HEK293T (cell line): ENCODE results near the gene HAUS1.

Experiments used
- FOXK2 ChIP-seq: fragments of 450-650 bp; IDR thresholded peaks from 2 replicates; pipeline ENCODE4 v1.6.1; 2016; ENCODE audit warnings: mild to moderate bottlenecking
- HDGF ChIP-seq: fragments of 450-650 bp; IDR thresholded peaks from 2 replicates; pipeline ENCODE4 v1.6.1; 2017; ENCODE audit warnings: antibody characterized with exemption, borderline replicate concordance
- LEF1 ChIP-seq: fragments of 450-650 bp; IDR thresholded peaks from 2 replicates; pipeline ENCODE4 v1.6.1; 2017; ENCODE audit warnings: mild to moderate bottlenecking, borderline replicate concordance
- SP1 ChIP-seq: fragments of 450-650 bp; IDR thresholded peaks from 2 replicates; pipeline ENCODE4 v1.6.1; 2017
- SUZ12 ChIP-seq: fragments of 450-650 bp; IDR thresholded peaks from 2 replicates; pipeline ENCODE4 v1.6.1; 2016; ENCODE audit warnings: mild to moderate bottlenecking

GRCh38 chr18:46099463-46099862 is 4.7 kb upstream of the HAUS1 start:
- TF ChIP-seq LEF1 (no peak), FOXK2 (no peak), HDGF (no peak), SP1 (no peak), SUZ12 (no peak)
